H1 (cell line): ENCODE results near the gene MRTO4. TPM values are rescaled to one million over a fixed set of nuclear protein-coding genes. Genes with fewer than 3 reads are reported as not detected.

Experiments used
- CTCF ChIA-PET: fragments of 300-600 bp; sonication (Branson Sonifier 250); formaldehyde crosslinking; loops from one replicate; lab custom pipeline; 2021; ENCODE audit not compliant: partially characterized antibody; lab: Charles Lee
- POLR2A ChIA-PET: fragments of 300-600 bp; sonication (Branson Sonifier 250); formaldehyde crosslinking; loops from one replicate; lab custom pipeline; 2021; ENCODE audit warnings: inconsistent platforms; ENCODE audit not compliant: partially characterized antibody; lab: Charles Lee
- DNase-seq, 2 experiments: peaks; one replicate each; pipeline versions ENCODE4 v3.0.0 to v3.0.0-alpha.2; 2010 to 2022; ENCODE audit warnings: low spot score in 2 of 2, low read depth in 1 of 2, mixed read lengths in 1 of 2
- FAIRE-seq: peaks from 2 replicates; lab custom pipeline; 2011; peaks lifted over from hg19 to GRCh38; lab: Jason Lieb, UNC
- H2AFZ ChIP-seq: 2 replicates; pipeline ENCODE4 v1.8.1; 2012; ENCODE audit warnings: low read length, inconsistent platforms
- H2AK5ac ChIP-seq: 2 replicates; pipeline ENCODE4 v1.6.1; 2013; ENCODE audit warnings: low read depth, low read length
- H2BK120ac ChIP-seq: replicated peaks from 2 replicates; pipeline ENCODE3; 2013; ENCODE audit warnings: low read depth, low read length, inconsistent platforms
- H2BK12ac ChIP-seq: 2 replicates; pipeline ENCODE4 v1.6.1; 2013; ENCODE audit warnings: low read depth, low read length
- H2BK15ac ChIP-seq: 2 replicates; pipeline ENCODE4 v1.6.1; 2013; ENCODE audit warnings: low read length
- H2BK20ac ChIP-seq: 2 replicates; pipeline ENCODE4 v1.6.1; 2013; ENCODE audit warnings: low read length
- H2BK5ac ChIP-seq: 2 replicates; pipeline ENCODE4 v1.6.1; 2013; ENCODE audit warnings: low read depth, low read length
- H3K14ac ChIP-seq: 2 replicates; pipeline ENCODE4 v1.6.1; 2013; ENCODE audit warnings: inconsistent platforms; ENCODE audit not compliant: insufficient read length
- H3K18ac ChIP-seq: 2 replicates; pipeline ENCODE4 v1.6.1; 2013; ENCODE audit warnings: low read length; ENCODE audit errors: extremely low read depth
- H3K23ac ChIP-seq: 2 replicates; pipeline ENCODE4 v1.6.1; 2013; ENCODE audit warnings: inconsistent platforms; ENCODE audit not compliant: insufficient read length
- H3K23me2 ChIP-seq: 2 replicates; pipeline ENCODE4 v1.6.1; 2013; ENCODE audit warnings: low read depth, low read length
- H3K27ac ChIP-seq: 2 replicates; pipeline ENCODE4 v1.6.1; 2011; ENCODE audit warnings: low read depth, low read length, inconsistent platforms
- H3K27me3 ChIP-seq, 4 experiments: replicated peaks in 1 of 4; 1 replicate in 1 of 4; 2 replicates in 3 of 4; pipeline versions ENCODE4 v1.6.1 to v1.8.1; 2011 to 2013; ENCODE audit warnings: low read length in 3 of 4, mild to moderate bottlenecking in 3 of 4, inconsistent platforms in 2 of 4, mixed read lengths in 2 of 4, moderate library complexity in 1 of 4; ENCODE audit not compliant: control insufficient read depth in 3 of 4, insufficient read depth in 3 of 4; ENCODE audit errors: extremely low read depth in 1 of 4
- H3K36me3 ChIP-seq, 4 experiments: 2 replicates each; pipeline versions ENCODE4 v1.6.1 to v1.8.1; 2011 to 2013; ENCODE audit warnings: mild to moderate bottlenecking in 4 of 4, low read length in 3 of 4, moderate library complexity in 2 of 4, control low read depth in 1 of 4, inconsistent platforms in 1 of 4; ENCODE audit not compliant: insufficient read depth in 4 of 4, control insufficient read depth in 2 of 4
- H3K4ac ChIP-seq: replicated peaks from 2 replicates; pipeline ENCODE3; 2013; ENCODE audit warnings: low read length, low read depth, mixed read lengths, inconsistent platforms; ENCODE audit not compliant: insufficient read length
- H3K4me1 ChIP-seq, 4 experiments: replicated peaks in 1 of 4; 1 replicate in 1 of 4; 2 replicates in 3 of 4; pipeline versions ENCODE4 v1.6.1 to v1.8.1; 2011 to 2013; ENCODE audit warnings: low read length in 3 of 4, inconsistent platforms in 2 of 4, mixed read lengths in 1 of 4; ENCODE audit not compliant: insufficient read depth in 4 of 4, control insufficient read depth in 3 of 4
- H3K4me2 ChIP-seq, 2 experiments: 2 replicates each; pipeline versions ENCODE4 v1.6.1 to v1.8.1; 2011 to 2013; ENCODE audit warnings: low read depth in 2 of 2, low read length in 2 of 2, control low read depth in 1 of 2, inconsistent platforms in 1 of 2, mild to moderate bottlenecking in 1 of 2; ENCODE audit not compliant: insufficient read depth in 1 of 2
- H3K4me3 ChIP-seq, 4 experiments: fragments of 200-600, 300-600 bp in 1 of 4; sonication (generic), shearing (Covaris generic), sonication (Bioruptor Twin) in 1 of 4; 2 replicates each; pipeline versions ENCODE4 v1.5.1 to v1.8.1; 2011 to 2016; ENCODE audit warnings: low read length in 4 of 4, low read depth in 3 of 4, control low read depth in 2 of 4, inconsistent platforms in 2 of 4, mild to moderate bottlenecking in 2 of 4, mixed read lengths in 1 of 4, moderate library complexity in 1 of 4; ENCODE audit not compliant: insufficient read depth in 2 of 4; ENCODE audit errors: extremely low read depth in 1 of 4
- H3K56ac ChIP-seq: replicated peaks from 2 replicates; pipeline ENCODE3; 2013; ENCODE audit warnings: low read depth, mild to moderate bottlenecking, mixed read lengths, low read length, inconsistent platforms; ENCODE audit not compliant: insufficient read length
- H3K79me1 ChIP-seq: 2 replicates; pipeline ENCODE4 v1.6.1; 2013; ENCODE audit warnings: low read depth, low read length, control low read depth
- H3K79me2 ChIP-seq, 2 experiments: 2 replicates each; pipeline versions ENCODE4 v1.6.1 to v1.8.1; 2012 to 2013; ENCODE audit warnings: low read length in 2 of 2, mild to moderate bottlenecking in 2 of 2, inconsistent platforms in 1 of 2; ENCODE audit not compliant: insufficient read depth in 2 of 2, control insufficient read depth in 1 of 2
- H3K9ac ChIP-seq, 4 experiments: replicated peaks in 1 of 4; 1 replicate in 1 of 4; 2 replicates in 3 of 4; pipeline versions ENCODE4 v1.6.1 to v1.8.1; 2011 to 2013; ENCODE audit warnings: low read depth in 3 of 4, low read length in 3 of 4, control low read depth in 2 of 4, mild to moderate bottlenecking in 2 of 4, moderate library complexity in 2 of 4, inconsistent platforms in 1 of 4; ENCODE audit errors: extremely low read depth in 1 of 4
- H3K9me3 ChIP-seq, 2 experiments: 2 replicates each; pipeline versions ENCODE4 v1.6.1 to v1.8.1; 2012 to 2013; ENCODE audit warnings: mild to moderate bottlenecking in 2 of 2, moderate library complexity in 2 of 2, control low read depth in 1 of 2, inconsistent platforms in 1 of 2, low read depth in 1 of 2, low read length in 1 of 2, mixed read lengths in 1 of 2; ENCODE audit not compliant: insufficient read depth in 2 of 2
- H4K20me1 ChIP-seq, 2 experiments: replicated peaks in 1 of 2; 2 replicates each; pipeline versions ENCODE3 to v1.8.1; 2011 to 2013; ENCODE audit warnings: inconsistent platforms in 2 of 2, low read length in 2 of 2, mild to moderate bottlenecking in 1 of 2; ENCODE audit not compliant: insufficient read depth in 2 of 2, control insufficient read depth in 1 of 2
- H4K5ac ChIP-seq: 2 replicates; pipeline ENCODE4 v1.6.1; 2013; ENCODE audit warnings: low read length, low read depth, mixed read lengths, inconsistent platforms; ENCODE audit not compliant: insufficient read length
- H4K8ac ChIP-seq: 2 replicates; pipeline ENCODE4 v1.8.0; 2013; ENCODE audit warnings: mild to moderate bottlenecking, moderate library complexity, low read length, inconsistent platforms; ENCODE audit not compliant: insufficient read depth; ENCODE audit errors: extremely low read depth
- H4K91ac ChIP-seq: replicated peaks from 2 replicates; pipeline ENCODE3; 2013; ENCODE audit warnings: low read length, mixed read lengths, inconsistent platforms; ENCODE audit not compliant: insufficient read length
- CBX8 ChIP-seq: fragments of 300-800, 300-1000 bp; sonication (generic); IDR thresholded peaks from 2 replicates; pipeline ENCODE4 v1.7.1; 2016; ENCODE audit warnings: low read depth, low read length, borderline replicate concordance
- CEBPB ChIP-seq: IDR thresholded peaks from 2 replicates; pipeline ENCODE4 v1.6.1; 2012; ENCODE audit warnings: low read depth, low read length
- CHD1 ChIP-seq: IDR thresholded peaks from 2 replicates; pipeline ENCODE4 v1.6.1; 2012; ENCODE audit warnings: low read depth, low read length, improper control_type of control experiment
- FOSL1 ChIP-seq: IDR thresholded peaks from 2 replicates; pipeline ENCODE4 v1.6.1; 2011; ENCODE audit warnings: mild to moderate bottlenecking, low read depth, low read length, moderate library complexity; ENCODE audit not compliant: insufficient read depth
- GABPA ChIP-seq: IDR thresholded peaks from 2 replicates; pipeline ENCODE4 v1.6.1; 2011; ENCODE audit warnings: mild to moderate bottlenecking, low read length, moderate library complexity, borderline replicate concordance; ENCODE audit not compliant: insufficient read depth
- JUND ChIP-seq: IDR thresholded peaks from 2 replicates; pipeline ENCODE4 v1.6.1; 2011; ENCODE audit warnings: mild to moderate bottlenecking, improper control_type of control experiment, low read length
- POLR2A ChIP-seq, 2 experiments: IDR thresholded peaks; 1 replicate in 1 of 2; 2 replicates in 1 of 2; pipeline ENCODE4 v1.6.1; 2011; ENCODE audit warnings: low read depth in 2 of 2, low read length in 2 of 2, mild to moderate bottlenecking in 2 of 2; ENCODE audit errors: control extremely low read depth in 1 of 2
- RFX5 ChIP-seq: IDR thresholded peaks from 2 replicates; pipeline ENCODE4 v1.6.1; 2011; ENCODE audit warnings: low read depth, low read length, improper control_type of control experiment, borderline replicate concordance
- SAP30 ChIP-seq: fragments of 300-600 bp; sonication (generic); IDR thresholded peaks from 2 replicates; pipeline ENCODE4 v1.7.1; 2012; ENCODE audit warnings: low read length, moderate library complexity, mild to moderate bottlenecking, inconsistent platforms; ENCODE audit not compliant: insufficient read depth, insufficient replicate concordance
- ZNF274 ChIP-seq: IDR thresholded peaks from 2 replicates; pipeline ENCODE4 v1.7.0; 2012; ENCODE audit warnings: low read length, borderline replicate concordance; ENCODE audit errors: extremely low read depth
- WGBS, 2 experiments: shearing (Covaris generic) in 1 of 2; methylation state at CpG; one replicate each; pipeline versions ENCODE4 v1.1.6 to v1.1.7; 2013 to 2015; ENCODE audit warnings: low lambda C conversion rate in 2 of 2, mixed read lengths in 2 of 2, inconsistent platforms in 1 of 2, low coverage in 1 of 2, missing lambda C conversion rate in 1 of 2; ENCODE audit not compliant: insufficient replicate concordance in 2 of 2, insufficient coverage in 1 of 2, insufficient read length in 1 of 2; ENCODE audit errors: extremely low coverage in 1 of 2, missing lambda C conversion rate in 1 of 2; 5-methylcytosine and 5-hydroxymethylcytosine counted together
- polyA plus RNA-seq, 7 experiments: library from polyadenylated mRNA; depleted of rRNA in 3 of 7; stranded (reverse) in 5 of 7; unstranded in 2 of 7; fragments of >200 nt in 5 of 7; fragments of 200-250 nt in 2 of 7; gene quantifications; 1 replicate in 5 of 7; 2 replicates in 1 of 7; 4 replicates in 1 of 7; pipeline versions ENCODE4 v1.2.1 to v1.2.3, GENCODE V29; 2011 to 2013; ENCODE audit warnings: missing spikeins in 2 of 7, mixed read lengths in 2 of 7
- total RNA-seq: library from RNA; stranded (reverse); fragmentation: NEBNext Ultra II Directional; extraction: Animal tissue kit (Norgen Biotek cat#: 25700); gene quantifications from 2 replicates; pipeline ENCODE4 v1.2.1, GENCODE V29; 2021
- TF ChIP-seq, protein P1 (sequence below): IDR thresholded peaks from 2 replicates; pipeline ENCODE4 v1.6.1; 2011; ENCODE audit warnings: low read length, improper control_type of control experiment

MRTO4 gene
- total and polyA plus RNA-seq, 2 of the 8 experiments (the other 6 are each of a cell fraction or from before 2014, with no cell fraction given): 36.9 to 64.3 TPM

DNA sequence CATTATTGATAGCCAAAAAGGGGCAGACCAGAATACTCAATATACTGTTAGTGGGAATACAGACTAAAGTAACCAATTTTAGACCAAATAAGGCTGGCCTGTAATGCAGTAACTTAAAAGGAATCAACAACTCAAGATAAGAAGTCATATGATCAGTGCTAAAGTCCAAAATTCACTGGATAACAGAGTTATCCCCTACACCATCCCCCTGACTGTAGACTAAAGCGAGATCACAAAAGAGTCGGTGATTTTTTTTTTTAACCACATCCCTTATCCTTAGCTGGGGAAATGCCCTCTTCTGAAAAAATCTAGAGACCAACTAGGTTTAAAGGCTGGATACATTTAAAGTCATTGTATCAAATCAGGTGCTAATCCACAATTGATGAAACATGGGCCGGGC is 49.2 kb upstream of the MRTO4 start:
- H3K9me3 ChIP-seq: no peaks in the 10 kb centered on the region
- peaks cover 38 to 83% of the 10 kb centered on the region in 2 experiments for H3K79me2 ChIP-seq
- H3K27me3 ChIP-seq: no peaks in the 10 kb centered on the region
- no peak overlapping the region for H2AK5ac ChIP-seq
- no peak overlapping the region for H3K56ac ChIP-seq
- H3K14ac ChIP-seq: no peak overlapping the region
- no peak overlapping the region; a peak in 1 of 7 replicates for H3K9ac ChIP-seq
- FAIRE-seq (no peak), DNase-seq (no peak)
- no peak overlapping the region for H3K4ac ChIP-seq
- ChIA-PET POLR2A (interaction anchor here (1.2 kb wide), 1 partner anchor 14 kb away, joined by 3 read pairs; no protein-coding TSS in a partner anchor), CTCF (interaction anchor here (1.0 kb wide), 1 partner anchor 24 kb away, joined by 4 read pairs; no protein-coding TSS in a partner anchor)
- no peaks in the 10 kb centered on the region for H3K23me2 ChIP-seq
- no peaks in the 10 kb centered on the region; the same call in none of the 2 replicates for H3K79me1 ChIP-seq
- no peaks in the 10 kb centered on the region for H3K4me1 ChIP-seq
- H3K27ac ChIP-seq: no peak overlapping the region
- H2AFZ ChIP-seq: no peak overlapping the region
- no peak overlapping the region for H2BK15ac ChIP-seq
- no peak overlapping the region for H4K5ac ChIP-seq
- H2BK20ac ChIP-seq: no peak overlapping the region
- no peak overlapping the region for H2BK120ac ChIP-seq
- no peak overlapping the region for H3K23ac ChIP-seq
- no peak overlapping the region for H3K4me3 ChIP-seq
- H4K91ac ChIP-seq: no peak overlapping the region
- peaks cover 14 to 18% of the 10 kb centered on the region in 2 experiments for H4K20me1 ChIP-seq
- peaks cover 19 to 36% (median 25%) of the 10 kb centered on the region in 4 experiments for H3K36me3 ChIP-seq
- H2BK12ac ChIP-seq: no peak overlapping the region
- H3K4me2 ChIP-seq: no peak overlapping the region
- WGBS, 2 experiments: 94% methylated on average over 3 of the region's 3 CpGs; no CpG with 5 or more reads in 1 of the 2 experiments
- H4K8ac ChIP-seq: no peak overlapping the region
- H3K18ac ChIP-seq: no peak overlapping the region
- H2BK5ac ChIP-seq: no peak overlapping the region
- TF ChIP-seq ZNF274 (no peak), CEBPB (no peak), SAP30 (no peak), CHD1 (no peak), CBX8 (no peak), RFX5 (no peak), JUND (no peak), GABPA (no peak), POLR2A (IDR thresholded peaks at IDR 0.05; ENCODE audit: control extremely low read depth in 1 of 2, low read depth in 2 of 2, low read length in 2 of 2) (no peak), FOSL1 (no peak)
- TF ChIP-seq, protein P1, sequence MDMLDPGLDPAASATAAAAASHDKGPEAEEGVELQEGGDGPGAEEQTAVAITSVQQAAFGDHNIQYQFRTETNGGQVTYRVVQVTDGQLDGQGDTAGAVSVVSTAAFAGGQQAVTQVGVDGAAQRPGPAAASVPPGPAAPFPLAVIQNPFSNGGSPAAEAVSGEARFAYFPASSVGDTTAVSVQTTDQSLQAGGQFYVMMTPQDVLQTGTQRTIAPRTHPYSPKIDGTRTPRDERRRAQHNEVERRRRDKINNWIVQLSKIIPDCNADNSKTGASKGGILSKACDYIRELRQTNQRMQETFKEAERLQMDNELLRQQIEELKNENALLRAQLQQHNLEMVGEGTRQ: no peak
